Mucosa of descending colon (tissue), 3 donors: Measurements from ENCODE around the gene TMEM120B. TPM values are rescaled to one million over a fixed set of nuclear protein-coding genes. Genes with fewer than 3 reads are reported as not detected.
"Not testable (repeated sequence)": the region's sequence is repeated elsewhere in the genome, so short reads cannot be mapped to it uniquely, and the experiment has no call there.

Source experiments
- ATAC-seq: fragments of 200-7000 bp; cut with Tn5 transposase; one replicate; pipeline ENCODE4 v1.9.1; 2020; ENCODE audit warnings: mild to moderate bottlenecking, moderate library complexity
- DNase-seq, 3 donors: peaks; one replicate each; pipeline ENCODE4 v3.0.0-alpha.2; 2020
- H3K36me3 ChIP-seq: fragments of 200-600 bp; one replicate; pipeline ENCODE4 v1.8.0; 2021; ENCODE audit warnings: low read depth, mild to moderate bottlenecking
- H3K4me1 ChIP-seq: fragments of 200-600 bp; one replicate; pipeline ENCODE4 v1.8.0; 2021; ENCODE audit warnings: low read depth, mild to moderate bottlenecking
- H3K4me3 ChIP-seq: fragments of 200-600 bp; one replicate; pipeline ENCODE4 v1.8.0; 2021; ENCODE audit warnings: mild to moderate bottlenecking
- H3K9me3 ChIP-seq: fragments of 200-600 bp; one replicate; pipeline ENCODE4 v1.8.0; 2021; ENCODE audit warnings: mild to moderate bottlenecking
- CTCF ChIP-seq: fragments of 200-600 bp; IDR thresholded peaks from one replicate; pipeline ENCODE4 v1.8.0; 2022; ENCODE audit warnings: antibody characterized with exemption, mild to moderate bottlenecking
- intact Hi-C, 2 donors: fragments of 100-400 bp; cut with DNase I in 1 of 2; cut with micrococcal nuclease in 1 of 2; formaldehyde crosslinking; loops; one replicate each; pipeline versions ENCODE4 v1.11.0 to v1.11.1; 2022; cut with DNase I, micrococcal nuclease
- total RNA-seq, 3 donors: library from RNA; stranded (reverse); fragmentation: NEBNext Ultra II Directional in 2 of 3; extraction: Animal tissue kit (Norgen Biotek cat#: 25700) in 2 of 3; gene quantifications; one replicate each; pipeline versions ENCODE4 v1.2.1 to v1.2.4, GENCODE V29; 2021 to 2023
- donor health status: DM: no; HTN: no; CAD: no; lungs with moderate emphysema.
- donor health status: DM: no; HTN: no; CAD: no.
- donor health status: DM: no; HTN: yes; CAD: no.

The TMEM120B gene
- total RNA-seq, 3 donors from 2014 or later: 6.0 to 10.3 (median 6.4) TPM

- no peak overlapping the region for H3K4me3 ChIP-seq
- H3K9me3 ChIP-seq: no peaks in the 10 kb centered on the region
- H3K4me1 ChIP-seq: peaks cover 11% of the 10 kb centered on the region
- peak; percentile 62 for ATAC-seq
- intact Hi-C loops: loop anchor here in 1 of 2 donors (5.0 kb wide), 1 partner anchor 56 kb away; no protein-coding TSS in a partner anchor
- no peaks in the 10 kb centered on the region for H3K36me3 ChIP-seq
- no peak for TF ChIP-seq CTCF
- peak; percentile 35 to 66 (median 51) for DNase-seq
Observed at GRCh38 chr12:121673013-121673511, 39.5 kb upstream of the TMEM120B start.

- DNase-seq (no peak), ATAC-seq (no peak)
- Histone ChIP-seq H3K4me1 (peaks cover 11% of the 10 kb centered on the region), H3K9me3 (no peaks in the 10 kb centered on the region), H3K36me3 (no peaks in the 10 kb centered on the region), H3K4me3 (no peak overlapping the region)
- intact Hi-C loops: no loop called here
- TF ChIP-seq CTCF: no peak
Observed at GRCh38 chr12:121676190-121676589, 36.4 kb upstream of the TMEM120B start.

GRCh38 chr12:121678305-121678704 lies 34.2 kb upstream of the TMEM120B start:
- ATAC-seq (no peak), DNase-seq (no peak)
- intact Hi-C loops: no loop called here
- Histone ChIP-seq H3K36me3 (no peaks in the 10 kb centered on the region), H3K9me3 (no peaks in the 10 kb centered on the region), H3K4me1 (no peaks in the 10 kb centered on the region), H3K4me3 (no peak overlapping the region)
- TF ChIP-seq CTCF: no peak

GRCh38 chr12:121678716-121679300 lies 33.7 kb upstream of the TMEM120B start:
- Histone ChIP-seq H3K4me3 (no peak overlapping the region), H3K36me3 (no peaks in the 10 kb centered on the region), H3K9me3 (no peaks in the 10 kb centered on the region), H3K4me1 (no peaks in the 10 kb centered on the region)
- no peak for TF ChIP-seq CTCF
- ATAC-seq (no peak), DNase-seq (no peak)
- intact Hi-C loops: no loop called here

- not testable (repeated sequence) for H3K36me3 ChIP-seq, H3K9me3 ChIP-seq, H3K4me1 ChIP-seq, H3K4me3 ChIP-seq, DNase-seq, ATAC-seq
- intact Hi-C loops: loop anchor here (5.0 kb wide), 1 partner anchor 127 kb away; no protein-coding TSS in a partner anchor
Observed at GRCh38 chr12:121679661-121680197, 32.8 kb upstream of the TMEM120B start.

- Histone ChIP-seq H3K9me3 (no peaks in the 10 kb centered on the region), H3K36me3 (no peaks in the 10 kb centered on the region), H3K4me3 (no peak overlapping the region), H3K4me1 (no peaks in the 10 kb centered on the region)
- intact Hi-C loops: no loop called here
- DNase-seq: no peak
- TF ChIP-seq CTCF: no peak
- ATAC-seq: no peak
Observed at GRCh38 chr12:121688966-121689365, 23.6 kb upstream of the TMEM120B start.
